Activated CD8-positive, alpha-beta memory T cell treated with anti-CD3 and anti-CD28 coated beads for 36 hours (primary cell): ENCODE measurements around the gene RORB. TPM values are rescaled to one million over a fixed set of nuclear protein-coding genes. Genes with fewer than 3 reads are reported as not detected.

ENCODE experiments used
- CTCF ChIA-PET: fragments of 350-600 bp; sonication (Branson Sonifier 250); formaldehyde crosslinking; loops from one replicate; lab custom pipeline; 2021; ENCODE audit warnings: antibody characterized with exemption; lab: Charles Lee
- POLR2A ChIA-PET: fragments of 350-600 bp; sonication (Branson Sonifier 250); formaldehyde crosslinking; loops from one replicate; lab custom pipeline; 2021; ENCODE audit warnings: antibody characterized with exemption; lab: Charles Lee
- total RNA-seq, 2 experiments: library from RNA; stranded (reverse); gene quantifications; one replicate each; pipeline ENCODE4 v1.2.3, GENCODE V29; 2021

The RORB gene
- total RNA-seq = under 1 TPM; 0.02 TPM

- CTCF ChIA-PET = interaction anchor here (0.7 kb wide), 1 partner anchor 57 kb away, joined by 3 read pairs; no protein-coding TSS in a partner anchor
- POLR2A ChIA-PET = no interaction called here
Measured at GRCh38 chr9:74496819-74497747, at the start of gene RORB. Gene RORB (plus strand): TSS chr9:74497335. CDS start chr9:74497977, 642 bp downstream.

DNA sequence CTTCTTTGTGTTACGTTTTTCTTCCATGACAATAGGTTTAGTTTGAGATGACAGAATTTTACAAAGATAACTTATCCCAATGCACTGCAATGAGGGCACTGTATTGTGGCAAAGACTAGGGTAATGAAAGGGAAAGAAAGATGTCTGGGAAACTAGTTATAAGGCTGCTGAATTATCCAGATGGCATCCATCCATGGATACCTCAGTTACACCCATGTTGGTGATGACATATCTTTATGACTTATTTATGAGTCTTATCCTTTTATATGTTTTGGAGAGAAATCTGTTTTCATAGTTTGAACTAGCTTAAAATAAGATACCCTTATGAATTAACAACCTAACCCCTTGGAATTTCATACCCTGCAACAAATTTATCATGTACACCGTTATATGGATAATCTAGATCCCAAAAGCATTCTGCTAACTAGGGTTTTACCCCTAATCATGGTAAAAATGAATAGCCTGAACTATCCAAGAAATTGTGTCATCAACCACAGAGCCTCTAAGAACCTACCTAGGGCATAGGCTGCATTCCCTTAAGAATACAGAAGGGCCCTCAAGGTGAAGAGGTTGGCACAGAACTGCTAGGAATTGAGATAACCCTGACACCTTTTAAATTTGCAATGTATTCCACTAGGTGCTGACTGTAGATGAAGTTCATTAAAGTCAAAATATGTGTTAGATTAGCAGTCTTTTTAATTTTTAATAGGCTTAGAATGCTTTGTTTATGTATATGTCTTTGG lies 49.5 kb upstream of the RORB start:
- CTCF ChIA-PET = no interaction called here
- POLR2A ChIA-PET = no interaction called here

- ChIA-PET CTCF (interaction anchor here (0.6 kb wide), 2 partner anchors 875 to 1248 kb away, joined by 3 to 7 read pairs; no protein-coding TSS in a partner anchor), POLR2A (no interaction called here)
Measured at GRCh38 chr9:74449060-74449459, 48.1 kb upstream of the RORB start.

GRCh38 chr9:74458832-74459231 lies 38.3 kb upstream of the RORB start:
- POLR2A ChIA-PET = no interaction called here
- CTCF ChIA-PET = no interaction called here

GRCh38 chr9:74463825-74464224 lies 33.3 kb upstream of the RORB start:
- ChIA-PET CTCF (no interaction called here), POLR2A (no interaction called here)

- ChIA-PET POLR2A (no interaction called here), CTCF (no interaction called here)
Measured at GRCh38 chr9:74478606-74479005, 18.5 kb upstream of the RORB start.

DNA sequence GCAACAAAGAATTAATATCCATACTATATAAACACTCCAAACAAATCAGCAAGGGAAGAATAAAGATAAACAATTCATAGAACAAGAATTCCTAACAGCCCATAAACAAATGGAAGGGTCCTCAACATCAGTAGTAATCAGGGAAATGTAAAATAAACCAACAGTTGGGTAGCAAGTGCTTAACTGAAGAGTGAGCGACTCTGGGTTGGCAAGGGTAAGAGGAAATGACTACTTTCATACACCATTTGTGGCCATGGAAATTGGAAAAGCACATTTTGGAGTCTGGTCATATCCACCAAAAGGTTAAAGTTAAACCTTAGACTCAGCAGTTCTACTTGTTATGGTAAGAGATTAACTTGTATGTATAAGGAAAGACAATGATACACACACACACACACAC lies 17.4 kb upstream of the RORB start:
- POLR2A ChIA-PET = no interaction called here
- CTCF ChIA-PET = no interaction called here

DNA sequence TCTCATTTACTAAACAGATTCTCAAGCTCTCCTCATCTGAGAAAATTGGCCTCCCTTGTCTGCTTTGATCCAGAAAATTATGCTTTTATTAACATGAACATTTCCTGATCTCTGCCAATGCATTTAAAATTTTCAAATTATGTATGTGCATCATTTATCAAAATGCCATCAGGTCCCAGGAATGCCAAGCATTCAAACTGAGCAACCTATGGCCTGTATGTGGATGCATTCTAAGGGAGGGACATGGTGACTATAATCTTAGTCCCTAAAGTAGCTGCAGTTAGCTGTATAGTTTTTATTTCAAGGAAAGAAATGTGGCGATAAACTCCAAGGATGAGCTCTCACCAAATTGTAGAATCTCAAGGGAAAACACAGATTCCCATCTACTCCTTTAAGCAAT lies 9.7 kb upstream of the RORB start:
- POLR2A ChIA-PET = no interaction called here
- CTCF ChIA-PET = no interaction called here

DNA sequence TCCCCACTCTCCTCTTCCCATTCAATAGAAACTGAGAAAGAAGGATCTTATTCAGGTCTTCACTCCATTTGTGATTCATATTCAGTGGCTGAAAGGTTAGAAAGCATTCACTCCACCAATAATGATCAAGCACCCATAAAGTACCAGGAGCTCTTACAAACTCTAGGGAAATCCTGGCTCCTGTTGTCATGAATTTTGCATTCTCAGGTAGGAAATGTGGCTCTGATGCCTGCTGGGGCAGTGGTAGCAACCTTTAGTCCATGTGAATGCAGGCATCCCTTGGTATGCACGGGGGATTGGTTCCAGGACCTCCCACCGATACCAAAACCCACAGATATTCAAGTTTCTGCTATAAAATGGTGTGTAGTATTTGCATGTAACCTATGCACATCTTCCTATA lies 3.6 kb upstream of the RORB start:
- ChIA-PET CTCF (no interaction called here), POLR2A (no interaction called here)

DNA sequence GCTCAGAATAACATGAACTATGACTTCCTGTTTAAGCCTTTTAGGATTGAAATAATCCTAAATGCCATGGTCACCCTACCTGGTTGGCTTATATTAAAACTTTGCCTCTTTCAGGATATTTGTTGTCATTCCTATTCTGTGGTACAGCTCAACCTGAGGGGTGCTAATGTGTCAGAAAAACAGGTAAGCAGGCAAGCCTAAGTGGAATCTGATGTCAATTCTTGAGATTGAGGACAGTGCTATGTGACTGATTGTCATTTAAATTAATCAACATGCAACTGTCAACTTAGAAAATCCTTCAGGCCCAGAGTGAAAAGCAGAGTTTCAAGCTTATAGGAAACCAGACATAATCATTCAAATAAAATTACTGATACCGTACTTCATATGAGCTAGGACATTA lies 2.6 kb upstream of the RORB start:
- POLR2A ChIA-PET = no interaction called here
- CTCF ChIA-PET = no interaction called here

DNA sequence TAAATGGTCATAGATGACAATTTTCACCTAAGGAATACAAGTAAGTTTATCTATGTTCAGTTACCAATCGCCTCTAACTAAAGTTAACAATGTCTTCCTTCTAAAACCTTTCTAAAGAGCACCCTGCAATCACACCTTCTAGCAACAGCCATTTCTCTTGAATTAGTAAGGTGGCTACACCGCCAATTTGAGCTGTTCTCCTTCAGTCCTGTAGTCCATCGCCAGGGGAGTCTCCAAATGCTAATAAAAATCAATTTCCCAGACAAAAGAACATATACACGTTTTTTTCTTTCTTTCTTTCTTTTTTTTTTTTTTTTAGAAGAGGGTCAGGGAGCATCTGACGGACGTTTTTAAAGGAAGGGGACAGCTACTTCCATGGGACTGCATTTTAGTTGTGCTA lies 729 bp upstream of the RORB start:
- ChIA-PET POLR2A (no interaction called here), CTCF (no interaction called here)

GRCh38 chr9:74497748-74498620 lies 849 bp downstream of the RORB start:
- CTCF ChIA-PET = interaction anchor here (0.7 kb wide), 1 partner anchor 56 kb away, joined by 3 read pairs; no protein-coding TSS in a partner anchor
- POLR2A ChIA-PET = no interaction called here

- ChIA-PET POLR2A (no interaction called here), CTCF (no interaction called here)
Measured at GRCh38 chr9:74498621-74499095, 1.5 kb downstream of the RORB start.

DNA sequence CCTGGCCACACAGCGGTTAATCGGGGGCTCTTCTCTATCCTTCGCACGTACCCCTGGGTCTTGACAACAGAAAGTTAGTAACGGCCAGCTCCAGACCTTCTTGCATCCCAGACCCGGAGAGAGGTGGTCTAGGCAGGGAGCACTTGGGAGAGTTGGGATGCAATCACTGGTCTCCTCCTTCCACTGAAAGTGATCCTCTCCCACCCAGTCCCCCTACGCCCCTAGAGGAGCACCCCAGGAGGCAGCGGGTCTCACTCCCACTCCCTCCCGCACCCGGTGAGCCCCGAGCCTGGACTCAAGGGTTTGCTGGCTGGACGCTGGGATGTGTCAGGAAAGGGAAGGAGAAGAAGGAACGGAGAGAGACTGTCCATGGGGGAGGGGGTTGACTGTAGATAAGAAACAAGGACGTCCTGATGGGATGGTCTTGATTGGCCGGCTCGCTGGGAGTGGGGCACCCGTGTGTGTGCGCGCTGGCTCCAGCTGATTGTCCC lies 2.0 kb downstream of the RORB start:
- ChIA-PET POLR2A (no interaction called here), CTCF (no interaction called here)

- ChIA-PET CTCF (no interaction called here), POLR2A (no interaction called here)
Measured at GRCh38 chr9:74499770-74500583, 2.8 kb downstream of the RORB start.

- ChIA-PET POLR2A (no interaction called here), CTCF (no interaction called here)
Measured at GRCh38 chr9:74500584-74500924, 3.4 kb downstream of the RORB start.

DNA sequence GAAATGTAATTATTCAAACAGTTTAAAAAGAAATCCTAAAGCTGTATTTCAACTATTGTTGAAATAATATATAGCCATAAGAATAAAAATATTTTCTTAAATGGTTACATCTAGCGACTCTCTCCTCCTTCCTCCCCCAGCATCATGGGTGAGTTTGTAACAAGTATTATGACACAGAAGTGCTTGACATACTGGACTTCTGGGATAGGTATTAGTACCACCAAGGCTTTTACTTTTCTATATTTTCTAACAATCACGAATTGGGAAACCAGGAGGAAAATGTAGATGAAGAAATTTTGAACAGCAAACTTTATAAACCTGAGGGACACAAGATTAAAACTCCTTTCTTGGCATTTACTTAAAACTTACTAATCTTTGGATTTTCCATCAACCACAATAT lies 4.4 kb downstream of the RORB start:
- ChIA-PET CTCF (no interaction called here), POLR2A (no interaction called here)

GRCh38 chr9:74503219-74503618 lies 6.1 kb downstream of the RORB start:
- ChIA-PET CTCF (no interaction called here), POLR2A (no interaction called here)

- ChIA-PET POLR2A (no interaction called here), CTCF (no interaction called here)
Measured at GRCh38 chr9:74503666-74504065, 6.5 kb downstream of the RORB start.
